OCI-LY7 (cell line): ENCODE measurements around the gene SSTR5. TPM values are rescaled to one million over a fixed set of nuclear protein-coding genes. Genes with fewer than 3 reads are reported as not detected.

Source experiments
- total RNA-seq, 2 experiments: library from RNA; depleted of rRNA in 1 of 2; stranded (reverse); fragments of >200 nt in 1 of 2; shearing (Covaris generic) in 1 of 2; gene quantifications; 2 replicates each; pipeline ENCODE4 v1.2.3, GENCODE V29; 2014 to 2022

Gene SSTR5
- total RNA-seq, 2 experiments from 2014 or later: not detected

Other genes with a start within 250 kb of the SSTR5 start
- 5.8 and 17.0 TPM in 2 replicates for gene LMF1, start 101.8 kb upstream of the SSTR5 start, total RNA-seq (2014; rRNA removed; shearing (Covaris generic))
- 31.4 and 32.8 TPM in 2 replicates for gene LMF1, start 101.8 kb upstream of the SSTR5 start, total RNA-seq (2022)
- 0.82 and 0.85 TPM in 2 replicates for gene SOX8, start 91.0 kb upstream of the SSTR5 start, total RNA-seq (2014; rRNA removed; shearing (Covaris generic))
- gene SOX8, start 91.0 kb upstream of the SSTR5 start, total RNA-seq (2022): 2.3 and 2.4 TPM in 2 replicates
- not detected in 2 replicates for gene C1QTNF8, start 23.5 kb downstream of the SSTR5 start, total RNA-seq (2014; rRNA removed; shearing (Covaris generic))
- gene C1QTNF8, start 23.5 kb downstream of the SSTR5 start, total RNA-seq (2022): not detected in 2 replicates
- gene CACNA1H, start 80.4 kb downstream of the SSTR5 start, total RNA-seq (2014; rRNA removed; shearing (Covaris generic)): not detected in 2 replicates
- gene CACNA1H, start 80.4 kb downstream of the SSTR5 start, total RNA-seq (2022): not detected in 2 replicates
- not detected in 2 replicates for gene TPSG1, start 152.5 kb downstream of the SSTR5 start, total RNA-seq (2014; rRNA removed; shearing (Covaris generic))
- gene TPSG1, start 152.5 kb downstream of the SSTR5 start, total RNA-seq (2022): not detected in 2 replicates
- not detected in 2 replicates for gene TPSB2, start 157.4 kb downstream of the SSTR5 start, total RNA-seq (2014; rRNA removed; shearing (Covaris generic))
- gene TPSB2, start 157.4 kb downstream of the SSTR5 start, total RNA-seq (2022): not detected in 2 replicates
- not detected in 2 replicates for gene TPSAB1, start 168.0 kb downstream of the SSTR5 start, total RNA-seq (2014; rRNA removed; shearing (Covaris generic))
- not detected in 2 replicates for gene TPSAB1, start 168.0 kb downstream of the SSTR5 start, total RNA-seq (2022)
- not detected in 2 replicates for gene TPSD1, start 183.3 kb downstream of the SSTR5 start, total RNA-seq (2014; rRNA removed; shearing (Covaris generic))
- gene TPSD1, start 183.3 kb downstream of the SSTR5 start, total RNA-seq (2022): not detected in 2 replicates
- gene UBE2I, start 236.9 kb downstream of the SSTR5 start, total RNA-seq (2014; rRNA removed; shearing (Covaris generic)): 122 and 126 TPM in 2 replicates
- 323 and 349 TPM in 2 replicates for gene UBE2I, start 236.9 kb downstream of the SSTR5 start, total RNA-seq (2022)